DND-41 (cell line): Measurements from ENCODE around the gene TRIB2.

Experiments used
- ATAC-seq: fragments of 200-7000 bp; cut with Tn5 transposase; 3 replicates; pipeline ENCODE4 v1.9.1; 2021; ENCODE audit warnings: low read depth; ENCODE audit not compliant: insufficient read depth
- DNase-seq: peaks from one replicate; pipeline ENCODE4 v3.0.0-alpha.2; 2020
- H2AFZ ChIP-seq: 2 replicates; pipeline ENCODE4 v1.6.0; 2012; ENCODE audit warnings: low read depth, low read length
- H3K27ac ChIP-seq: 2 replicates; pipeline ENCODE4 v1.5.1; 2012; ENCODE audit warnings: low read length, inconsistent platforms
- H3K27me3 ChIP-seq: fragments of 200-600 bp; sonication (generic); 2 replicates; pipeline ENCODE4 v1.6.0; 2012; ENCODE audit warnings: low read length, mild to moderate bottlenecking, inconsistent platforms; ENCODE audit not compliant: insufficient read depth, poor library complexity
- H3K36me3 ChIP-seq: 2 replicates; pipeline ENCODE4 v1.5.1; 2012; ENCODE audit warnings: low read length, inconsistent platforms; ENCODE audit not compliant: insufficient read depth
- H3K4me1 ChIP-seq: 2 replicates; pipeline ENCODE4 v1.5.1; 2012; ENCODE audit warnings: mild to moderate bottlenecking, low read length; ENCODE audit not compliant: insufficient read depth
- H3K4me2 ChIP-seq: 2 replicates; pipeline ENCODE4 v1.6.0; 2012; ENCODE audit warnings: mild to moderate bottlenecking, moderate library complexity, low read length, inconsistent platforms; ENCODE audit not compliant: insufficient read depth
- H3K4me3 ChIP-seq, 2 experiments: fragments of 200-600 bp in 1 of 2; shearing (Covaris generic) in 1 of 2; 2 replicates each; pipeline ENCODE4 v1.5.1; 2012 to 2016; ENCODE audit warnings: inconsistent platforms in 2 of 2, low read length in 2 of 2, mild to moderate bottlenecking in 2 of 2, low read depth in 1 of 2, moderate library complexity in 1 of 2
- H3K79me2 ChIP-seq: 2 replicates; pipeline ENCODE4 v1.6.0; 2012; ENCODE audit warnings: low read length, inconsistent platforms; ENCODE audit not compliant: insufficient read depth
- H3K9ac ChIP-seq: 2 replicates; pipeline ENCODE4 v1.6.0; 2012; ENCODE audit warnings: low read depth, mild to moderate bottlenecking, inconsistent platforms, low read length, moderate library complexity
- H3K9me3 ChIP-seq: 2 replicates; pipeline ENCODE4 v1.5.1; 2012; ENCODE audit warnings: low read length, moderate library complexity, mild to moderate bottlenecking, inconsistent platforms; ENCODE audit not compliant: insufficient read depth, severe bottlenecking
- H4K20me1 ChIP-seq: 2 replicates; pipeline ENCODE4 v1.6.0; 2012; ENCODE audit warnings: low read length; ENCODE audit not compliant: insufficient read depth
- EZH2 ChIP-seq: IDR thresholded peaks from 3 replicates; pipeline ENCODE4 v1.6.1; 2012; ENCODE audit warnings: borderline replicate concordance, low read depth, mild to moderate bottlenecking, moderate library complexity, low read length, inconsistent platforms; ENCODE audit not compliant: severe bottlenecking
- TF ChIP-seq, protein P1 (sequence below): IDR thresholded peaks from 2 replicates; pipeline ENCODE4 v1.5.1; 2012; ENCODE audit warnings: borderline replicate concordance, low read length, moderate library complexity, mild to moderate bottlenecking; ENCODE audit not compliant: poor library complexity, severe bottlenecking; ENCODE audit errors: extremely low read depth

Gene TRIB2

GRCh38 chr2:12759248-12759647 lies 42.5 kb downstream of the TRIB2 start:
- no peak for DNase-seq
- TF ChIP-seq, protein P1, sequence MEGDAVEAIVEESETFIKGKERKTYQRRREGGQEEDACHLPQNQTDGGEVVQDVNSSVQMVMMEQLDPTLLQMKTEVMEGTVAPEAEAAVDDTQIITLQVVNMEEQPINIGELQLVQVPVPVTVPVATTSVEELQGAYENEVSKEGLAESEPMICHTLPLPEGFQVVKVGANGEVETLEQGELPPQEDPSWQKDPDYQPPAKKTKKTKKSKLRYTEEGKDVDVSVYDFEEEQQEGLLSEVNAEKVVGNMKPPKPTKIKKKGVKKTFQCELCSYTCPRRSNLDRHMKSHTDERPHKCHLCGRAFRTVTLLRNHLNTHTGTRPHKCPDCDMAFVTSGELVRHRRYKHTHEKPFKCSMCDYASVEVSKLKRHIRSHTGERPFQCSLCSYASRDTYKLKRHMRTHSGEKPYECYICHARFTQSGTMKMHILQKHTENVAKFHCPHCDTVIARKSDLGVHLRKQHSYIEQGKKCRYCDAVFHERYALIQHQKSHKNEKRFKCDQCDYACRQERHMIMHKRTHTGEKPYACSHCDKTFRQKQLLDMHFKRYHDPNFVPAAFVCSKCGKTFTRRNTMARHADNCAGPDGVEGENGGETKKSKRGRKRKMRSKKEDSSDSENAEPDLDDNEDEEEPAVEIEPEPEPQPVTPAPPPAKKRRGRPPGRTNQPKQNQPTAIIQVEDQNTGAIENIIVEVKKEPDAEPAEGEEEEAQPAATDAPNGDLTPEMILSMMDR = no peak
- no peak for TF ChIP-seq EZH2
- Histone ChIP-seq H3K9me3 (peaks cover 2% of the 10 kb centered on the region), H4K20me1 (no peaks in the 10 kb centered on the region), H3K27ac (no peak overlapping the region), H3K27me3 (no peaks in the 10 kb centered on the region), H3K4me1 (no peaks in the 10 kb centered on the region), H3K4me3 (no peak overlapping the region), H3K79me2 (no peaks in the 10 kb centered on the region), H3K9ac (no peak overlapping the region), H3K4me2 (no peak overlapping the region), H3K36me3 (no peaks in the 10 kb centered on the region), H2AFZ (no peak overlapping the region)
- ATAC-seq = no peak

GRCh38 chr2:12761104-12761503 lies 44.4 kb downstream of the TRIB2 start:
- TF ChIP-seq EZH2 = no peak
- TF ChIP-seq, protein P1 = no peak
- H4K20me1 ChIP-seq = no peaks in the 10 kb centered on the region
- no peaks in the 10 kb centered on the region for H3K36me3 ChIP-seq
- no peak overlapping the region for H2AFZ ChIP-seq
- H3K4me1 ChIP-seq = no peaks in the 10 kb centered on the region
- H3K27ac ChIP-seq = no peak overlapping the region
- no peak for ATAC-seq
- no peak overlapping the region for H3K4me2 ChIP-seq
- no peak overlapping the region for H3K4me3 ChIP-seq
- no peak for DNase-seq
- no peaks in the 10 kb centered on the region for H3K27me3 ChIP-seq
- no peak overlapping the region for H3K9ac ChIP-seq
- peaks cover 4% of the 10 kb centered on the region for H3K9me3 ChIP-seq
- H3K79me2 ChIP-seq = no peaks in the 10 kb centered on the region

DNA sequence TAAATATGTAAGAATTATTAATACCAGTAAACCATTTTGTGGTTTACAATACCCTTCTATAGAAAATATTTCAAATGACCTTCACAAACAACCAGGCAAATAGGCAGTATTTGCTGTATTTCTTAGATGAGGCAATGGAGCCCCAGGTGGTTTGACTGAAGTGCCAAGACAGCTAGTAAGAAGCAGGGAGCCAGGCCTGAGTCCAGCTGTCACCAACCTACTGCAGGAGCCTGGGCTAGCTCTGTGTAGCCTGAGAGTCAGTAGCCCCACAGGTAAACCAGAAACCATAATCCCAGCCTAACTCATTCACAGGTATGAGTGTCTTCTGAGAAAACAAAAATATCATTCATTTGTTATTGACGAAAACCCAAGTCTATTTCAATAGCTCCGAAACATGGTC lies 45.6 kb downstream of the TRIB2 start:
- no peak overlapping the region for H3K9ac ChIP-seq
- peaks cover 4% of the 10 kb centered on the region for H3K9me3 ChIP-seq
- no peak overlapping the region for H3K27ac ChIP-seq
- no peak for DNase-seq
- H3K27me3 ChIP-seq = no peaks in the 10 kb centered on the region
- no peak overlapping the region for H2AFZ ChIP-seq
- no peaks in the 10 kb centered on the region for H3K79me2 ChIP-seq
- H3K4me2 ChIP-seq = no peak overlapping the region
- no peaks in the 10 kb centered on the region for H3K4me1 ChIP-seq
- ATAC-seq = no peak
- no peaks in the 10 kb centered on the region for H3K36me3 ChIP-seq
- H4K20me1 ChIP-seq = no peaks in the 10 kb centered on the region
- no peak for TF ChIP-seq EZH2
- TF ChIP-seq, protein P1 = no peak
- no peak overlapping the region for H3K4me3 ChIP-seq

DNA sequence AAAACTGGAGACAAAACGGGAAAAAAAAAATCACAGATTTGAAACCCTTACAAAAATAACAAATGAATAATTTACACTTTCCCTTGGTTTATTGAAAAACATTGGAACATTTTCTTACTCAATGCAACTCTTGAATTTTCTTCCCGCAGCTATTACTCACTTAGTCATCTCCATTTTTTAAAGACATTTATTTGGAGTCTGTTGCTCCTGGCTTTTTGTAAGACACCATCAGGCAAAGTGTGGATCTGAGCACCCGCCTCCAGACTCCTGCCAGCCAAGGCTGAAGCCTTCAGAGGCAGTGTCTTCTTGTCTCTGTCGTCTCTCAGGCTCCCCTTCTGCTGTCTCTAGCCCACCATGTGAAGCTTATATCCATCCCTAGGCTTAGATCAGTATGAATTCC lies 46.2 kb downstream of the TRIB2 start:
- Histone ChIP-seq H3K9me3 (peaks cover 4% of the 10 kb centered on the region), H3K4me3 (no peak overlapping the region), H3K36me3 (no peaks in the 10 kb centered on the region), H4K20me1 (no peaks in the 10 kb centered on the region), H3K4me2 (no peak overlapping the region), H3K4me1 (no peaks in the 10 kb centered on the region), H2AFZ (no peak overlapping the region), H3K9ac (no peak overlapping the region), H3K27ac (no peak overlapping the region), H3K79me2 (no peaks in the 10 kb centered on the region), H3K27me3 (no peaks in the 10 kb centered on the region)
- ATAC-seq (no peak), DNase-seq (no peak)
- TF ChIP-seq, protein P1 = no peak
